PC-3 (cell line): ENCODE data around the gene ESPNL.

ENCODE experiments used
- EZH2 ChIP-seq: fragments of 300-600 bp; sonication (generic); IDR thresholded peaks from one replicate; pipeline ENCODE4 v1.6.1; 2017; ENCODE audit warnings: antibody characterized with exemption, mild to moderate bottlenecking, low read length; ENCODE audit not compliant: unreplicated experiment
- EZH2phosphoT487 ChIP-seq: fragments of 300-600 bp; sonication (generic); IDR thresholded peaks from 2 replicates; pipeline ENCODE4 v1.6.1; 2018; ENCODE audit warnings: mild to moderate bottlenecking, antibody characterized with exemption, low read length, borderline replicate concordance
- TF ChIP-seq, protein P1 (sequence below): fragments of 300-600 bp; sonication (generic); conservative IDR thresholded peaks from 2 replicates; pipeline ENCODE4 v1.5.1; 2017; ENCODE audit warnings: antibody characterized with exemption, low read depth, mild to moderate bottlenecking, low read length

- TF ChIP-seq, protein P1, sequence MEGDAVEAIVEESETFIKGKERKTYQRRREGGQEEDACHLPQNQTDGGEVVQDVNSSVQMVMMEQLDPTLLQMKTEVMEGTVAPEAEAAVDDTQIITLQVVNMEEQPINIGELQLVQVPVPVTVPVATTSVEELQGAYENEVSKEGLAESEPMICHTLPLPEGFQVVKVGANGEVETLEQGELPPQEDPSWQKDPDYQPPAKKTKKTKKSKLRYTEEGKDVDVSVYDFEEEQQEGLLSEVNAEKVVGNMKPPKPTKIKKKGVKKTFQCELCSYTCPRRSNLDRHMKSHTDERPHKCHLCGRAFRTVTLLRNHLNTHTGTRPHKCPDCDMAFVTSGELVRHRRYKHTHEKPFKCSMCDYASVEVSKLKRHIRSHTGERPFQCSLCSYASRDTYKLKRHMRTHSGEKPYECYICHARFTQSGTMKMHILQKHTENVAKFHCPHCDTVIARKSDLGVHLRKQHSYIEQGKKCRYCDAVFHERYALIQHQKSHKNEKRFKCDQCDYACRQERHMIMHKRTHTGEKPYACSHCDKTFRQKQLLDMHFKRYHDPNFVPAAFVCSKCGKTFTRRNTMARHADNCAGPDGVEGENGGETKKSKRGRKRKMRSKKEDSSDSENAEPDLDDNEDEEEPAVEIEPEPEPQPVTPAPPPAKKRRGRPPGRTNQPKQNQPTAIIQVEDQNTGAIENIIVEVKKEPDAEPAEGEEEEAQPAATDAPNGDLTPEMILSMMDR, result no peak
- TF ChIP-seq EZH2, result no peak
- TF ChIP-seq EZH2phosphoT487, result no peak
Observed at GRCh38 chr2:238155761-238156694, 55.9 kb downstream of the ESPNL start.
